ENCODE results near the gene TRIM31.

Gene TRIM31

DNA sequence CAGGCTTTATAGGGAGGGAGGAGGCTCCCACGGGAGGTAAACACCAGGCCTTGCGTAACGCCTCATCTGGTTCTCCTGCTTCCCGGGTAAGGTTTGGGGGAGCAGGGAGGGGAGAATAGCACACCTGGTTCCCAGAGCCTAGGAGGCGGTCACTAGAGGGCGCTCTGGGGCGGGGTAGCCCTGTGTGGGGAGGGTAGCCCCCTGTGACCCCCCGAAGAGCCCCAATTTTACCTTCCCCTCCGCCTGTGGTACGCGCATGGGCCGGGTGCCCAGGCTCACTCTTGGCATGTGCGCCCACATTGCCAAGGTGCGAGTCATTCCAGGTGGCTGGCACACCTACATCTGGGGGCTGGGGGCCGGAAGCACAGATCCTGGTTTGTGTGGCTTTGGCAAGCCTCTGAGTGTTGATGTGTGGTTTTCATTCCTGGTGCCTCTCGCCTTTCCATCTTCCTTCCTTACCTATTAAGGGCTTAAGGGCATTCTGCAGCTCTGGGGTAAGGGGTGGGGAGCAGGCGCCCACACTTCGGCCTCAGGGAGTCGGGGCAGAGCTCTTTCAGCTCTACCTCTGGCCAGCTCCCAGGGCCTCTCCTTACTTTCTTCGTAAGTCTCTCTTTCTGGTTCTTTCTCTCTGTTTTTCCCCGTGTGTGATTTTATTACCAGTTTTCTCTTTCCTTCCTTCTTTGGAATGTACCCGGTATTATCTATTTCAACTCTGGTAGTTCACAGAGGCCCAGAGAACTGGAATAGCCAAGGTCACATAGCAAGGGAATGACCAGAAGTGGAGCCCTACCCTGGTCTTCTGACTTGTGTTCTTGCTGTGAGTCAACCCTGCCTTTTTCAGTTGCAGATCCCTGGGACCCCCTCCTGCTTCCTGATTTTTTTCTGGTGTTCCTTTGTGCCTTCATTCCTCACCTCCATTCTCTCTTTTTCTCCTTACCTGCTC lies 36.8 kb downstream of the TRIM31 start:
- TF ChIP-seq, protein P1, sequence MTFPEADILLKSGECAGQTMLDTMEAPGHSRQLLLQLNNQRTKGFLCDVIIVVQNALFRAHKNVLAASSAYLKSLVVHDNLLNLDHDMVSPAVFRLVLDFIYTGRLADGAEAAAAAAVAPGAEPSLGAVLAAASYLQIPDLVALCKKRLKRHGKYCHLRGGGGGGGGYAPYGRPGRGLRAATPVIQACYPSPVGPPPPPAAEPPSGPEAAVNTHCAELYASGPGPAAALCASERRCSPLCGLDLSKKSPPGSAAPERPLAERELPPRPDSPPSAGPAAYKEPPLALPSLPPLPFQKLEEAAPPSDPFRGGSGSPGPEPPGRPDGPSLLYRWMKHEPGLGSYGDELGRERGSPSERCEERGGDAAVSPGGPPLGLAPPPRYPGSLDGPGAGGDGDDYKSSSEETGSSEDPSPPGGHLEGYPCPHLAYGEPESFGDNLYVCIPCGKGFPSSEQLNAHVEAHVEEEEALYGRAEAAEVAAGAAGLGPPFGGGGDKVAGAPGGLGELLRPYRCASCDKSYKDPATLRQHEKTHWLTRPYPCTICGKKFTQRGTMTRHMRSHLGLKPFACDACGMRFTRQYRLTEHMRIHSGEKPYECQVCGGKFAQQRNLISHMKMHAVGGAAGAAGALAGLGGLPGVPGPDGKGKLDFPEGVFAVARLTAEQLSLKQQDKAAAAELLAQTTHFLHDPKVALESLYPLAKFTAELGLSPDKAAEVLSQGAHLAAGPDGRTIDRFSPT (tag by site-specific recombination; IDR thresholded peaks at IDR 0.05) = peak; percentile 45; the same call in 1 of the 2 replicates
- TF ChIP-seq ZNF600 (tag by site-specific recombination; IDR thresholded peaks at IDR 0.05) = no peak
- TF ChIP-seq ZNF501 (tag by site-specific recombination; IDR thresholded peaks at IDR 0.05) = no peak
- TF ChIP-seq, protein P2, sequence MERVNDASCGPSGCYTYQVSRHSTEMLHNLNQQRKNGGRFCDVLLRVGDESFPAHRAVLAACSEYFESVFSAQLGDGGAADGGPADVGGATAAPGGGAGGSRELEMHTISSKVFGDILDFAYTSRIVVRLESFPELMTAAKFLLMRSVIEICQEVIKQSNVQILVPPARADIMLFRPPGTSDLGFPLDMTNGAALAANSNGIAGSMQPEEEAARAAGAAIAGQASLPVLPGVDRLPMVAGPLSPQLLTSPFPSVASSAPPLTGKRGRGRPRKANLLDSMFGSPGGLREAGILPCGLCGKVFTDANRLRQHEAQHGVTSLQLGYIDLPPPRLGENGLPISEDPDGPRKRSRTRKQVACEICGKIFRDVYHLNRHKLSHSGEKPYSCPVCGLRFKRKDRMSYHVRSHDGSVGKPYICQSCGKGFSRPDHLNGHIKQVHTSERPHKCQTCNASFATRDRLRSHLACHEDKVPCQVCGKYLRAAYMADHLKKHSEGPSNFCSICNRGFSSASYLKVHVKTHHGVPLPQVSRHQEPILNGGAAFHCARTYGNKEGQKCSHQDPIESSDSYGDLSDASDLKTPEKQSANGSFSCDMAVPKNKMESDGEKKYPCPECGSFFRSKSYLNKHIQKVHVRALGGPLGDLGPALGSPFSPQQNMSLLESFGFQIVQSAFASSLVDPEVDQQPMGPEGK (tag by site-specific recombination; IDR thresholded peaks at IDR 0.05) = peak; percentile 77
- no peak for TF ChIP-seq PRDM1 (tag by site-specific recombination; IDR thresholded peaks at IDR 0.05)
- no peak for TF ChIP-seq MYNN (tag by site-specific recombination; IDR thresholded peaks at IDR 0.05; ENCODE audit: borderline replicate concordance)
- TF ChIP-seq ZFHX2 (tag by site-specific recombination; conservative IDR thresholded peaks at IDR 0.05) = no peak; the same call in 1 of the 2 replicates
- TF ChIP-seq, protein P3, sequence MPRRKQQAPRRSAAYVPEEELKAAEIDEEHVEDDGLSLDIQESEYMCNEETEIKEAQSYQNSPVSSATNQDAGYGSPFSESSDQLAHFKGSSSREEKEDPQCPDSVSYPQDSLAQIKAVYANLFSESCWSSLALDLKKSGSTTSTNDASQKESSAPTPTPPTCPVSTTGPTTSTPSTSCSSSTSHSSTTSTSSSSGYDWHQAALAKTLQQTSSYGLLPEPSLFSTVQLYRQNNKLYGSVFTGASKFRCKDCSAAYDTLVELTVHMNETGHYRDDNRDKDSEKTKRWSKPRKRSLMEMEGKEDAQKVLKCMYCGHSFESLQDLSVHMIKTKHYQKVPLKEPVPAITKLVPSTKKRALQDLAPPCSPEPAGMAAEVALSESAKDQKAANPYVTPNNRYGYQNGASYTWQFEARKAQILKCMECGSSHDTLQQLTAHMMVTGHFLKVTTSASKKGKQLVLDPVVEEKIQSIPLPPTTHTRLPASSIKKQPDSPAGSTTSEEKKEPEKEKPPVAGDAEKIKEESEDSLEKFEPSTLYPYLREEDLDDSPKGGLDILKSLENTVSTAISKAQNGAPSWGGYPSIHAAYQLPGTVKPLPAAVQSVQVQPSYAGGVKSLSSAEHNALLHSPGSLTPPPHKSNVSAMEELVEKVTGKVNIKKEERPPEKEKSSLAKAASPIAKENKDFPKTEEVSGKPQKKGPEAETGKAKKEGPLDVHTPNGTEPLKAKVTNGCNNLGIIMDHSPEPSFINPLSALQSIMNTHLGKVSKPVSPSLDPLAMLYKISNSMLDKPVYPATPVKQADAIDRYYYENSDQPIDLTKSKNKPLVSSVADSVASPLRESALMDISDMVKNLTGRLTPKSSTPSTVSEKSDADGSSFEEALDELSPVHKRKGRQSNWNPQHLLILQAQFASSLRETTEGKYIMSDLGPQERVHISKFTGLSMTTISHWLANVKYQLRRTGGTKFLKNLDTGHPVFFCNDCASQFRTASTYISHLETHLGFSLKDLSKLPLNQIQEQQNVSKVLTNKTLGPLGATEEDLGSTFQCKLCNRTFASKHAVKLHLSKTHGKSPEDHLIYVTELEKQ (tag by site-specific recombination; IDR thresholded peaks at IDR 0.05; ENCODE audit: borderline replicate concordance) = no peak
- TF ChIP-seq, protein P4, sequence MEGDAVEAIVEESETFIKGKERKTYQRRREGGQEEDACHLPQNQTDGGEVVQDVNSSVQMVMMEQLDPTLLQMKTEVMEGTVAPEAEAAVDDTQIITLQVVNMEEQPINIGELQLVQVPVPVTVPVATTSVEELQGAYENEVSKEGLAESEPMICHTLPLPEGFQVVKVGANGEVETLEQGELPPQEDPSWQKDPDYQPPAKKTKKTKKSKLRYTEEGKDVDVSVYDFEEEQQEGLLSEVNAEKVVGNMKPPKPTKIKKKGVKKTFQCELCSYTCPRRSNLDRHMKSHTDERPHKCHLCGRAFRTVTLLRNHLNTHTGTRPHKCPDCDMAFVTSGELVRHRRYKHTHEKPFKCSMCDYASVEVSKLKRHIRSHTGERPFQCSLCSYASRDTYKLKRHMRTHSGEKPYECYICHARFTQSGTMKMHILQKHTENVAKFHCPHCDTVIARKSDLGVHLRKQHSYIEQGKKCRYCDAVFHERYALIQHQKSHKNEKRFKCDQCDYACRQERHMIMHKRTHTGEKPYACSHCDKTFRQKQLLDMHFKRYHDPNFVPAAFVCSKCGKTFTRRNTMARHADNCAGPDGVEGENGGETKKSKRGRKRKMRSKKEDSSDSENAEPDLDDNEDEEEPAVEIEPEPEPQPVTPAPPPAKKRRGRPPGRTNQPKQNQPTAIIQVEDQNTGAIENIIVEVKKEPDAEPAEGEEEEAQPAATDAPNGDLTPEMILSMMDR (tag by site-specific recombination; IDR thresholded peaks at IDR 0.05) = peak; percentile 48; the same call in 1 of the 2 replicates
- no peak for TF ChIP-seq ZNF37A (tag by site-specific recombination; IDR thresholded peaks at IDR 0.05)
- no peak for TF ChIP-seq ZIC2 (tag by site-specific recombination; IDR thresholded peaks at IDR 0.05)
- TF ChIP-seq GLIS2 (tag by site-specific recombination; IDR thresholded peaks at IDR 0.05) = 0 out of 2 replicates have a peak, but pooled peaks have one; percentile 39
- TF ChIP-seq ZEB2 (tag by site-specific recombination; IDR thresholded peaks at IDR 0.05) = 0 out of 2 replicates have a peak, but pooled peaks have one; percentile 19
- H3K9me3 ChIP-seq (ENCODE audit: control insufficient read depth, insufficient read depth, low read depth, low read length) = no peaks in the 10 kb centered on the region
- CTCF ChIA-PET = interaction anchor here (0.5 to 1.4 kb wide), 6 partner anchors 18 to 291 kb away, joined by 3 to 4 read pairs (median 3); no protein-coding TSS in a partner anchor
- peaks cover 6% of the 10 kb centered on the region; the same call in 1 of the 2 replicates for H3K4me1 ChIP-seq (ENCODE audit: control insufficient read depth, insufficient read depth, low read length)
- H3K4me3 ChIP-seq (ENCODE audit: low read depth, low read length) = no peak overlapping the region
- no peaks in the 10 kb centered on the region for H3K36me3 ChIP-seq (ENCODE audit: control insufficient read depth in 2 of 2, insufficient read depth in 1 of 2, low read length in 2 of 2)
- no peak overlapping the region for H3K27ac ChIP-seq (ENCODE audit: extremely low read depth, low read depth, low read length)
- POLR2A ChIA-PET = interaction anchor here (0.6 to 1.0 kb wide), 2 partner anchors 9 to 127 kb away, joined by 3 read pairs; partner anchors contain the start of gene PPP1R11
